GM03348 (cell line): ENCODE results near the gene CCNT2.
"Not testable (repeated sequence)": the region's sequence is repeated elsewhere in the genome, so short reads cannot be mapped to it uniquely, and the experiment has no call there.

Experiments
- DNase-seq: peaks from one replicate; pipeline ENCODE4 v3.0.0; 2012; ENCODE audit warnings: low spot score

The CCNT2 gene

GRCh38 chr2:134919341-134920210, 954 bp downstream of the CCNT2 start:
- no peak for DNase-seq

DNA sequence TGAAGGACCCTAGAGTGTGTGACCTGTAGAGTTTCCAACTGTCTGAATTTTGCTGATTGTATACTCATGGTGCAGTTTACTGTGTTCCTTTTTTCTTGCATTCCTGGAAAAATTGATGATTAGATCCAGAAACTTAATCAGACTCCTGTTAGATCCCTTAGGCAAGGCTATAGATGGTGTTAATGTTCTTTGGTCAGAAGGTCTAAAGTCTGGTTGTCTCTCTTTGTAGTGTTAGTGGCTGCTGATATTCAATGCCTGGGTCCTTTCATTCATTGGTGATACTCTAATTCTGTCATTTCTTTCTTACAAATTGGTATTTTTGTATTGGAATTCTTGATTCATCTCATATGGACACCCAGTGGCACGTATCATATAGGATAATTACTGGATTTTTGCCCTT, 6.3 kb downstream of the CCNT2 start:
- DNase-seq: no peak

- no peak for DNase-seq
Measured at GRCh38 chr2:134926231-134926931, 7.8 kb downstream of the CCNT2 start.

- peak; percentile 28 for DNase-seq
Measured at GRCh38 chr2:134927195-134927594, 8.6 kb downstream of the CCNT2 start.

- no peak for DNase-seq
Measured at GRCh38 chr2:134932864-134933526, 14.4 kb downstream of the CCNT2 start.

DNA sequence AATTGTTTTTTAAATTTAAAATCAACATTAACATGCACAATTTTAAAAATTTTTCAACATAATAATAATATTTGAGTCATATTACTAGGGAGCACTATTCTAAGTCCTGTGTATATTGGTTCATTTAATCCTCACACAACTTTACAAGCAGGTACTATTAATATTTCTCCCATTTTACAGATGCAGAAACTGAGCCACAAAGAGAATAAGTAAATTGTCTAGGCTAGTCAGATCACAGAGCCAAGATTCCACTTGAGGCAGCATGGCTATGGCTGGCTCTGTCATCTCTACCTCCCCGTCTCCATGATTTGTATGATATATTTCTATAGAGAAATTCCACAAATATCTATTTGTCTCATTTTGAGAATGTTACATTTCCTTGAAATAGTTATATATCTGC, 15.1 kb downstream of the CCNT2 start:
- no peak for DNase-seq

DNA sequence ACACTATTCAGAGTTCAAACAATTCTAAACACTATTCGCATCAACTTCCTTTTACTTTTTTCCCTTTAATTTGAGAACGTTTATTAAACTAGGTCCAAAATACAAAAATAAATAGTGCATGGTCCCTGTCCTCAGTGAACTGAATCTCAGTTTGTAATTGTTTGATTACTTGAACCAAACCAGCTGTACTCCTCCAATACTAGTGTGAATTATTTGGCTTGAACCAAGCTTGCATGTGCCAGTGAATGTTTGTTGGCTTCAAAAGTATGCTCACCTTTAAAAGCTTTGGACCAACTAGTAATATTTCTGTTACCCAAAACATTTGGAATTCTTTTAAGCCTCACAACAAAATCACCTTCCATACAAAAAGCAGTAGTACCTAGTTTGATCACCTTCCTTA, 15.5 kb downstream of the CCNT2 start:
- no peak for DNase-seq

GRCh38 chr2:134934641-134935040, 16.0 kb downstream of the CCNT2 start:
- DNase-seq: peak; percentile 10

- no peak for DNase-seq
Measured at GRCh38 chr2:134936691-134937090, 18.1 kb downstream of the CCNT2 start.

- DNase-seq: no peak
Measured at GRCh38 chr2:134943540-134943939, 24.9 kb downstream of the CCNT2 start.

- no peak for DNase-seq
Measured at GRCh38 chr2:134944975-134945374, 26.4 kb downstream of the CCNT2 start.

- DNase-seq: no peak
Measured at GRCh38 chr2:134946073-134946472, 27.5 kb downstream of the CCNT2 start.

- DNase-seq: no peak
Measured at GRCh38 chr2:134949981-134950708, 31.5 kb downstream of the CCNT2 start.

DNA sequence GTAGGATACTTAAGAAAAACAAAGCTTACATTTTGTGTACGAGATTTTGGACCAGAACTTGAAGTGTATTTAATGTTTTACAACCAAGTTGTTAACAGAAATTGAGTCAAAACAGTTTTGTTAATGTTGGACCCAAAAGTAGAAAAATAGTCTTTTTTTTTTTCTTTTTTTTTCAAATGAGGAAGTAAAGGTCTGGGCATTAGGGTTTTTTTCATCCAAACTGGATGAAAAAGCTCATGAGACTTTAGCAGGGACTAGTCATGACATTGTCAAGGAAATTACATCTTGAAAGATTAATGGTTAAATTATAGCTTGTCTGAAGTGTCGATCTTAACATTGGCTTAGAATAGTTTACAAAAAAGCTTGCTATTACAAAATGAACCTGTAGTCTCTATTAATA, 32.3 kb downstream of the CCNT2 start:
- no peak for DNase-seq

DNA sequence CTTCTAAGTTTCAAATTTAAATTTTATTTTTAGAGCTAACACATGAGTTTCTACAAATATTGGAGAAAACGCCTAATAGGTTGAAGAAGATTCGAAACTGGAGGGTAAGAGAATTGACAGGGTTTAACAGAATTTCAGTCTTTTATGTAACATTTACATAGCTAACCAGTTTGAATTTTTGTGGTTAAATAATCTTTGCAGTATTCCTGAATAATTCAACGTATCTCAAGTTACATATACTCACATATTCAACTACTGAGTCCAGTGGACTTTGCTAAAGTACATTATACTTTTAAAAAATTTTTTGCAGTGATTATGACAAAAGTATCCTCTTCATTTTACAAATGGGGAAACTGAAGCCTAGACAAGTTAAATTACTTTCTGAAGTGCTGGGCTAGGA, 34.0 kb downstream of the CCNT2 start:
- DNase-seq: no peak

DNA sequence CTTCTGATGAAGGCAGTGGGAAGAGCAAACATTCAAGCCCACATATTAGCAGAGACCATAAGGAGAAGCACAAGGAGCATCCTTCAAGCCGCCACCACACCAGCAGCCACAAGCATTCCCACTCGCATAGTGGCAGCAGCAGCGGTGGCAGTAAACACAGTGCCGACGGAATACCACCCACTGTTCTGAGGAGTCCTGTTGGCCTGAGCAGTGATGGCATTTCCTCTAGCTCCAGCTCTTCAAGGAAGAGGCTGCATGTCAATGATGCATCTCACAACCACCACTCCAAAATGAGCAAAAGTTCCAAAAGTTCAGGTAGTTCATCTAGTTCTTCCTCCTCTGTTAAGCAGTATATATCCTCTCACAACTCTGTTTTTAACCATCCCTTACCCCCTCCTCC, 35.4 kb downstream of the CCNT2 start:
- no peak for DNase-seq

GRCh38 chr2:134955744-134956143, 37.1 kb downstream of the CCNT2 start:
- DNase-seq: no peak

DNA sequence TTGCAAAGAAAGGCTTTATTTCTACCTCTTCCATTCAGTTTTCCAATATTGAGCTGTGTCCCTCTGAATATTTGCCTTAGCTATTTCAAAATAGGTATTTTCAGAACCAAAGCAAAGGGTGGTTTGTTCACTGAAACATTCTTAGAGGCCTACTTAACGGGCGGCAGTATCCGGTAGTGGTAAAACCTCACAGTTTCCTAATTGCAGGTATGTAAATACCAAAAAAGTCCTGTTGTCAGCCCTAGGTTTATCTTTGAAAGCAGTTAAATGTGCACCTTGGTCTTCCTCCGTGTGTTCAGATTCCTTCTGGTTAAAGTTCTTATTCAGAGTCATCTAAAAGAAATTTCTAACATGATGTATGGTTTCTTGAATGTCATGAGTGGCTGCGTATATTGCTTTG, 38.9 kb downstream of the CCNT2 start:
- DNase-seq: no peak

DNA sequence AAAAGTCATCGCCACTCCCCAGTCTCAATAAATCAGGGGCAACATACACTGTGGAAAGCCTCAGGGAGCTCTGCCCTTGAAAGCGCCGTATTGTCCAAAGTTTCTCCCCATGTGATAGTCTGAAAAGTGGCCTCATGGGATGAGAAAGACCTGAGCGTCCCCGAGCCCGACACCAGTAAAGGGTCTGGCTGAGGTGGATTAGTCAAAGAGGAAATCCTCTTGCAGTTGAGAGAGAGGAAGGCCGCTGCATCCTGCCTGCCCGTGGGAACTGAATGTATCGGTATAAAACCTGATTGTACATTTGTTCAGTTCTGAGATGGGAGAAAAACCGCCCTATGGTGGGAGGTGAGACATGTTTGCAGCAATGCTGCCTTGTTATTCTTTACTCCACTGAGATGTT, 48.5 kb downstream of the CCNT2 start:
- not testable (repeated sequence) for DNase-seq

GRCh38 chr2:134973241-134974138, 54.9 kb downstream of the CCNT2 start:
- no peak for DNase-seq
